RWPE1 (cell line): ENCODE results near the gene EPS15.
A peak's percentile ranks its signal among the peaks of the same experiment; 100 is the strongest.
"Not testable (repeated sequence)": the region's sequence is repeated elsewhere in the genome, so short reads cannot be mapped to it uniquely, and the experiment has no call there.

Experiments used
- CTCF ChIA-PET: fragments of 350-600 bp; sonication (Branson Sonifier 250); formaldehyde crosslinking; extraction: SDS; loops from one replicate; lab custom pipeline; 2021; lab: Yijun Ruan, JAX
- POLR2A ChIA-PET: fragments of 400-600 bp; formaldehyde crosslinking; extraction: SDS; loops from one replicate; lab custom pipeline; 2020; ENCODE audit warnings: antibody characterized with exemption; ENCODE audit not compliant: low non-redundant PET; lab: Yijun Ruan, JAX
- DNase-seq: peaks from one replicate; pipeline ENCODE4 v3.0.0; 2012; ENCODE audit warnings: low spot score
- H3K27ac ChIP-seq: fragments of 450-650 bp; 2 replicates; pipeline ENCODE4 v1.5.1; 2017
- TF ChIP-seq, protein P1 (sequence below): fragments of 450-650 bp; conservative IDR thresholded peaks from 2 replicates; pipeline ENCODE4 v1.5.1; 2017; ENCODE audit warnings: low read depth, mild to moderate bottlenecking

Gene EPS15

DNA sequence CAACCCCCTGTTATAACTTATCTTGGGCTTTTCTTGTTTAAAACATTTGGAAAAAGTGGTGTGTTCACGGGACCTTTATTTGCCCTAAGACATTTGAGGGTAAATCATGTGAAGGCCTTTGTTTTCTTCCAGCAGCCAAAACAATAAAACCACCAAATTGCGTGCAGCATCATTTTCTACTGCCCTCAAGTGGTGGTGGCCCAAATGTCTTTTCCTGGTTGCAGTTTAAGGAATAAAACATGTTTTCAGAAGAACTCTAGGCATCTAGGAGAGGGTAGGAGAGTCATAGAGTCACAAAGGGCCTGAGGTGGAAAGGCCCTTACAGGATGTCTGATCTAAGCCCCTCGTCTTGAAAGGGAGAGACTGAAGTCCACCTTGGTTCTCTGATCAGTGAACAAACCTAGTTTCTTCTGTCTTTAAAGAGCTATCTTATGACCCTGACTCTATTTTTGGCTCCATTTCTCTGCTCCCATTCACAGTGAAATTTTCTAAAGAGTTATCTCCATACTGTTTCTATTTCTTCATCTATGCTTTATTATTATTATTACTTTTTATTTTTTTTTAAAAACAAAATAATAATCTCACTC, 16.0 kb upstream of the EPS15 start:
- POLR2A ChIA-PET, result no interaction called here

DNA sequence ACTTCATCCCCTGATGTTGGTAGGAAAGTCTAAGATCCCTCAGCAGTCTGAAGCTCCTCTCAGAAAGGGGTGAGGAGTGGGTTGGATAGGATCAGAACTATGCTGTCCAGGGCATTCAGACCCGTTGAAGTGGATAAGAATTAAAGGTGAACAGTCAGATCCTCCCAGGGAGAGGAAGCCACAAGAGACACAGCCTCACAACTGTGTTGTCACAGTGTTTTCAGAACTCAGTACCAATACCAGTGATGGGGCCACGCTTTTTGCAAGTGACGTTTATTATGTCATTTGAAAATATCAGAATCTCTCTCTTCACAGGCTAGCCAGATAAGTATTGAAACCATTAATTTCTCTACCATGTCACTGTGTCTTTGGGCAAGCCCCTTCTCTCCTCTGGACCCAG, 15.4 kb upstream of the EPS15 start:
- POLR2A ChIA-PET, result no interaction called here
- no peak for DNase-seq
- CTCF ChIA-PET, result interaction anchor here (0.7 to 1.3 kb wide), 4 partner anchors 9 to 235 kb away, joined by 3 read pairs; no protein-coding TSS in a partner anchor
- TF ChIP-seq, protein P1, sequence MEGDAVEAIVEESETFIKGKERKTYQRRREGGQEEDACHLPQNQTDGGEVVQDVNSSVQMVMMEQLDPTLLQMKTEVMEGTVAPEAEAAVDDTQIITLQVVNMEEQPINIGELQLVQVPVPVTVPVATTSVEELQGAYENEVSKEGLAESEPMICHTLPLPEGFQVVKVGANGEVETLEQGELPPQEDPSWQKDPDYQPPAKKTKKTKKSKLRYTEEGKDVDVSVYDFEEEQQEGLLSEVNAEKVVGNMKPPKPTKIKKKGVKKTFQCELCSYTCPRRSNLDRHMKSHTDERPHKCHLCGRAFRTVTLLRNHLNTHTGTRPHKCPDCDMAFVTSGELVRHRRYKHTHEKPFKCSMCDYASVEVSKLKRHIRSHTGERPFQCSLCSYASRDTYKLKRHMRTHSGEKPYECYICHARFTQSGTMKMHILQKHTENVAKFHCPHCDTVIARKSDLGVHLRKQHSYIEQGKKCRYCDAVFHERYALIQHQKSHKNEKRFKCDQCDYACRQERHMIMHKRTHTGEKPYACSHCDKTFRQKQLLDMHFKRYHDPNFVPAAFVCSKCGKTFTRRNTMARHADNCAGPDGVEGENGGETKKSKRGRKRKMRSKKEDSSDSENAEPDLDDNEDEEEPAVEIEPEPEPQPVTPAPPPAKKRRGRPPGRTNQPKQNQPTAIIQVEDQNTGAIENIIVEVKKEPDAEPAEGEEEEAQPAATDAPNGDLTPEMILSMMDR, result no peak
- no peak overlapping the region for H3K27ac ChIP-seq

More for the DNA sequence above, 16.0 kb upstream of the EPS15 start:
- no peak overlapping the region for H3K27ac ChIP-seq
- peak; percentile 52 for DNase-seq
- TF ChIP-seq, protein P1, result peak; percentile 63
- CTCF ChIA-PET, result interaction anchor here (0.6 to 1.3 kb wide), 6 partner anchors 10 to 344 kb away, joined by 3 read pairs; no protein-coding TSS in a partner anchor

DNA sequence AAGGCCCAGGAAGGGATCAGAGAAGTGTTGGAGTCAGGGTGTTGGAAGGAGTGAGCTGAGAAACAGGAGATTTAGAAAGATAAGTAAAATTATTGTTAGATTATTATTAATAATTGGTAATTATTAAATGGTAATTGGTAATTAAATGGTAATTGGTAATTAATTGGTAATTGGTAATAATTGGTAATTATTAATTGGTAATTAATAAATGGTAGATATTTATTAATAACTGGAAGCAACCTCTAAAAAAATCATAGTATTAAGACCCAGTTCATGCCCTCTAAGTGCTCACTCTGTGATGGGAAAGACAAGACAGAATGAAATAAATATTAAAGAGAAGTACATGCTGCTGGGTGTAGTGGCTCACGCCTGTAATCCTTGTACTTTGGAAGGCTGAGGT, 13.8 kb upstream of the EPS15 start:
- TF ChIP-seq, protein P1, result no peak
- H3K27ac ChIP-seq, result no peak overlapping the region
- CTCF ChIA-PET, result no interaction called here
- POLR2A ChIA-PET, result interaction anchor here (0.7 kb wide), 1 partner anchor 11 kb away, joined by 3 read pairs; no protein-coding TSS in a partner anchor
- DNase-seq, result no peak

GRCh38 chr1:51530447-51530846, 11.4 kb upstream of the EPS15 start:
- DNase-seq, H3K27ac ChIP-seq, CTCF ChIA-PET, POLR2A ChIA-PET: not testable (repeated sequence)

DNA sequence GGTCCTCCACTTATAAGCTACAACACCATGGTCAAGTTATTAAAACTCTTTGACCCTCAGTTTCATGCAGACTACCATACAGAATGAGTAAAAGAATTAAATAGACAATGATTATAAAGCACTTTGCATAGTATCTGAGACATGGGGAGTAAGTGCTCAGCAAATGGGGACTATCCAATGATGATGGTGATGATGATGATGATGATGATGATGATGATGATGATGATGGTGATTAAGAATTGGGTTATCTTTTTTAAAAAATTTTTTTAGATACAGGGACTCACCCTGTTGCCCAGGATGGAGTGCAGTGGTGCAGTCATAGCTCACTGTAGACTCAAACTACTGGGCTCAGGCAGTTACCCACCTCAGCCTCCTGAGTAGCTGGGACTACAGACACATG, 8.1 kb upstream of the EPS15 start:
- TF ChIP-seq, protein P1, result no peak
- DNase-seq, result no peak
- no peak overlapping the region for H3K27ac ChIP-seq
- ChIA-PET POLR2A (no interaction called here), CTCF (no interaction called here)

DNA sequence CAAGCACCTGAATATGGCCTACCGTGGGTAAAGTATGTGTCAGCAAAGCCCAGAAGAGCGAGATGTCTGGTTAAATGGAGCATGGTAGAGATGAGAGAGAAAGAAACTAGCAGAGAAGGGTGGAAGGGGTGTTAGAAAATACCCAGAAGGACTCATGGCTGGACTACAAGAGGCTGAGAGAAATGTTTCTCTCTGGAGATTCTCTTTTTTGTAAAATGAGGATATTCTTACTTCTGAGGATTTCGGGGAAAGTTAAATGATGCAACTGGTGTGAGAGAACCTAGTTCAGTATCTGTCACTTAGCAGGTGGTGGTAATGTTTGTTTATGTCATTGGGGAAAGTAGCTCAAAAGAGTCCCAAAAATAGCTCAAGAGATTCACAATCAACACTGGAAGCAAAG, 7.2 kb upstream of the EPS15 start:
- TF ChIP-seq, protein P1, result no peak
- CTCF ChIA-PET, result no interaction called here
- POLR2A ChIA-PET, result no interaction called here

DNA sequence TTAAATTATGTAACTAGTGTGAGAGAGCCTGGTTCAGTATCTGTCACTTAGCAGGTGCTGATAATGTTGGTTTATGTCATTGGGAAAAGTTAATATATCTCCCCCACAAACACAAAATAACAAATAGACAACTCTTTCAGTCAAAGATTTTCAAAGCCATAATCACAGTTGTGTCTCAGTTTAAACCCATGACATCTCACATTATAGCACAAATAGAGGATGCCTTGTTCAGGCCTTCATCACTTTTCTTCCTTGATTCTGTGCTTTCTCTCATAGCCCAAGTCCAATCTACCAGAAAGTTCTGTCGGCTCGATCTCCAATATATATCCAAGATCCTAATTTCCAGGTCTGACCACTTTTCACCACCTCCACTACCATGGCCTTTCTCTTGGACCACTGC, 6.2 kb upstream of the EPS15 start:
- TF ChIP-seq, protein P1, result no peak
- DNase-seq, result no peak
- ChIA-PET CTCF (interaction anchor here (1.5 kb wide), 1 partner anchor 10 kb away, joined by 3 read pairs; no protein-coding TSS in a partner anchor), POLR2A (no interaction called here)
- no peak overlapping the region for H3K27ac ChIP-seq

More for the DNA sequence above, 7.2 kb upstream of the EPS15 start:
- no peak overlapping the region for H3K27ac ChIP-seq
- no peak for DNase-seq
